GM12878 (cell line): Measurements from ENCODE around the gene TMEM209. TPM values are rescaled to one million over a fixed set of nuclear protein-coding genes. Genes with fewer than 3 reads are reported as not detected.

Experiments used
- ATAC-seq: fragments of 200-7000 bp; cut with Tn5 transposase; 3 replicates; pipeline ENCODE4 v1.9.1; 2020; ENCODE audit warnings: mild to moderate bottlenecking, moderate library complexity
- BruUV-seq: library from RNA; stranded (reverse); fragments of 400-500 nt; replicated peaks from 2 replicates; lab custom pipeline; 2021; lab: Mats Ljungman, UMichigan
- CTCF ChIA-PET: fragments of 300-600 bp; sonication (Branson Sonifier 250); formaldehyde crosslinking; extraction: SDS; loops from one replicate; lab custom pipeline; 2021; ENCODE audit warnings: inconsistent platforms; lab: Yijun Ruan, JAX
- POLR2A ChIA-PET: fragments of 350-600 bp; formaldehyde crosslinking; extraction: SDS; loops from one replicate; lab custom pipeline; 2021; ENCODE audit warnings: inconsistent platforms; lab: Charles Lee
- RAD21 ChIA-PET: fragments of 300-600 bp; sonication (Branson Sonifier 250); formaldehyde crosslinking; loops from one replicate; lab custom pipeline; 2023; ENCODE audit warnings: antibody characterized with exemption; ENCODE audit not compliant: unreplicated experiment; lab: Charles Lee
- SMC1A ChIA-PET: fragments of 300-600 bp; sonication (Branson Sonifier 250); formaldehyde crosslinking; loops from one replicate; lab custom pipeline; 2023; ENCODE audit not compliant: unreplicated experiment, uncharacterized antibody; lab: Charles Lee
- DNase-seq: peaks from one replicate; pipeline ENCODE4 v3.0.0-alpha.2; 2011; ENCODE audit warnings: low read depth, low spot score
- FAIRE-seq: peaks from 3 replicates; lab custom pipeline; 2011; peaks lifted over from hg19 to GRCh38; lab: Jason Lieb, UNC
- H2AFZ ChIP-seq: 2 replicates; pipeline ENCODE4 v1.6.0; 2011; ENCODE audit warnings: low read depth, low read length, control low read depth; ENCODE audit not compliant: control insufficient read depth
- H3K27ac ChIP-seq: 2 replicates; pipeline ENCODE4 v1.5.1; 2011; ENCODE audit warnings: control low read depth; ENCODE audit not compliant: control insufficient read depth, insufficient read depth
- H3K27me3 ChIP-seq, 2 experiments: replicated peaks in 1 of 2; 2 replicates each; pipeline versions ENCODE4 v1.6.0 to v1.6.1; 2011; ENCODE audit warnings: low read length in 1 of 2; ENCODE audit not compliant: control insufficient read depth in 2 of 2, insufficient read depth in 2 of 2
- H3K36me3 ChIP-seq, 2 experiments: 2 replicates each; pipeline ENCODE4 v1.5.1; 2011; ENCODE audit warnings: low read length in 1 of 2; ENCODE audit not compliant: control insufficient read depth in 2 of 2, insufficient read depth in 2 of 2
- H3K4me1 ChIP-seq: 2 replicates; pipeline ENCODE4 v1.6.1; 2011; ENCODE audit warnings: mild to moderate bottlenecking, low read length, moderate library complexity, mixed read lengths; ENCODE audit not compliant: control insufficient read depth, insufficient read depth
- H3K4me2 ChIP-seq: 2 replicates; pipeline ENCODE4 v1.6.0; 2011; ENCODE audit warnings: control low read depth; ENCODE audit not compliant: control insufficient read depth, insufficient read depth
- H3K4me3 ChIP-seq: fragments of 200-600 bp; sonication (generic); 2 replicates; pipeline ENCODE4 v1.5.1; 2016
- H3K79me2 ChIP-seq: 2 replicates; pipeline ENCODE4 v1.6.0; 2011; ENCODE audit warnings: low read length; ENCODE audit not compliant: control insufficient read depth, insufficient read depth
- H3K9ac ChIP-seq: 2 replicates; pipeline ENCODE4 v1.8.0; 2011; ENCODE audit warnings: low read length, control low read depth, mixed read lengths; ENCODE audit not compliant: control insufficient read depth, insufficient read depth
- H3K9me3 ChIP-seq: replicated peaks from 3 replicates; pipeline ENCODE4 v1.5.1; 2011; ENCODE audit warnings: mild to moderate bottlenecking, low read length; ENCODE audit not compliant: control insufficient read depth, insufficient read depth
- H4K20me1 ChIP-seq: 2 replicates; pipeline ENCODE4 v1.6.0; 2011; ENCODE audit not compliant: control insufficient read depth, insufficient read depth
- ATF7 ChIP-seq: fragments of 450-650 bp; IDR thresholded peaks from 2 replicates; pipeline ENCODE4 v1.6.1; 2016; ENCODE audit warnings: low read depth, mild to moderate bottlenecking
- ESRRA ChIP-seq: IDR thresholded peaks from 2 replicates; pipeline ENCODE4 v1.6.1; 2012; ENCODE audit warnings: mild to moderate bottlenecking, low read length, improper control_type of control experiment
- NR2C2 ChIP-seq: IDR thresholded peaks from 2 replicates; pipeline ENCODE4 v1.6.1; 2011; ENCODE audit warnings: borderline replicate concordance, low read depth; ENCODE audit not compliant: control insufficient read depth, insufficient read length
- RUNX3 ChIP-seq: IDR thresholded peaks from 2 replicates; pipeline ENCODE4 v1.6.1; 2012; ENCODE audit warnings: low read length, inconsistent platforms
- SMAD5 ChIP-seq: IDR thresholded peaks from 2 replicates; pipeline ENCODE4 v1.6.1; 2016; ENCODE audit warnings: antibody characterized with exemption, low read depth
- SP1 ChIP-seq: IDR thresholded peaks from one replicate; pipeline ENCODE4 v1.6.1; 2011; ENCODE audit warnings: low read depth, low read length
- TARDBP ChIP-seq: IDR thresholded peaks from 2 replicates; pipeline ENCODE4 v1.6.1; 2016; ENCODE audit warnings: borderline replicate concordance
- ZNF217 ChIP-seq: fragments of 450-650 bp; IDR thresholded peaks from 2 replicates; pipeline ENCODE4 v1.6.1; 2017; ENCODE audit warnings: antibody characterized with exemption, mild to moderate bottlenecking
- WGBS: methylation state at CpG from one replicate; pipeline ENCODE4 v1.1.6; 2016; ENCODE audit warnings: low lambda C conversion rate; ENCODE audit not compliant: insufficient replicate concordance, insufficient coverage; ENCODE audit errors: missing lambda C conversion rate; 5-methylcytosine and 5-hydroxymethylcytosine counted together
- in situ Hi-C: fragments of 300-500 bp; cut with MboI; formaldehyde crosslinking; loops from 9 replicates; pipeline ENCODE4 v1.14.3; 2018; ENCODE audit warnings: mixed read lengths
- intact Hi-C: fragments of 100-400 bp; cut with micrococcal nuclease; formaldehyde crosslinking; loops from one replicate; pipeline ENCODE4 v1.14.2; 2022; ENCODE audit not compliant: unreplicated experiment
- polyA plus RNA-seq, 11 experiments: library from polyadenylated mRNA; depleted of rRNA in 4 of 11; unstranded in 6 of 11; stranded (reverse) in 5 of 11; fragments of >200 nt; fragmentation: Nextera tagmentation in 4 of 11; fragmentation: Illumina TruSeq in 1 of 11; extraction: Ambion mirVana in 4 of 11; extraction: Trizol in 1 of 11; gene quantifications; 1 replicate in 1 of 11; 2 replicates in 10 of 11; pipeline versions ENCODE4 v1.2.1 to v1.2.3, GENCODE V29; 2011 to 2016; ENCODE audit warnings: inconsistent platforms in 2 of 11, missing spikeins in 2 of 11, low read depth in 1 of 11
- total RNA-seq, 4 experiments: library from RNA; depleted of rRNA in 3 of 4; stranded (reverse); fragments of >200 nt in 3 of 4; fragmentation: Illumina TruSeq in 1 of 4; extraction: Trizol in 1 of 4; gene quantifications; 2 replicates each; pipeline versions ENCODE4 v1.2.1 to v1.2.3, GENCODE V29; 2013 to 2021
- TF ChIP-seq, protein P1 (sequence below): IDR thresholded peaks from 2 replicates; pipeline ENCODE4 v1.6.1; 2011; ENCODE audit warnings: borderline replicate concordance, low read depth, mild to moderate bottlenecking, moderate library complexity, low read length; ENCODE audit not compliant: insufficient read depth, poor library complexity, severe bottlenecking

The TMEM209 gene
- total and polyA plus RNA-seq, 10 of the 15 experiments (the other 5 are each of a cell fraction or from before 2014, with no cell fraction given), result 22.1 to 41.2 (median 35.1) TPM

DNA sequence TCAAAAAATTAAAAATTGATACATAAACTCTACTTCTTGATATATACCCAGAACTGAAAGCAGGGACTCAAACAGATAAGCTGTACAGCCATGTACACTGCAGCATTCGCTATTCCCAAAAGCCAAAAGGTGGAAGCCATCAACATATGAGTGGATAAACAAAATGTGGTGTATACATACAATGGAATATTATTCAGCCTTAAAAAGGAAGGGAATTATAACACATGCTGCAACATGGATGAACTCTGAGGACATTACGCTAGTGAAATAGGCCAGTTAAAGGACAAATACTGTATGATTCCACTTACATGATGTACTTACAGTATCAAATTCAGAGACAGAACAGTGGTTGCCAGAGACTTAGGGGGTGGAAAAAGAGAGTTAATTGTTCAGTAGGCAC lies 8.1 kb downstream of the TMEM209 start:
- no TSS peak for BruUV-seq
- Histone ChIP-seq H2AFZ (no peak overlapping the region), H3K79me2 (no peaks in the 10 kb centered on the region; the same call in 1 of the 2 replicates), H3K4me2 (no peak overlapping the region), H4K20me1 (no peaks in the 10 kb centered on the region), H3K27ac (no peak overlapping the region), H3K27me3 (no peaks in the 10 kb centered on the region), H3K36me3 (peaks cover 1 to 37% of the 10 kb centered on the region in 2 experiments; a peak in 3 of 4 replicates), H3K4me1 (no peaks in the 10 kb centered on the region), H3K9me3 (no peaks in the 10 kb centered on the region; the same call in 2 of the 3 replicates), H3K9ac (no peak overlapping the region), H3K4me3 (no peak overlapping the region)
- in situ Hi-C loops, result no loop called here
- intact Hi-C loops, result loop anchor here (5.0 kb wide), 1 partner anchor 125 kb away; the partner anchor contains the start of gene KLHDC10
- CTCF ChIA-PET, result interaction anchor here (1.1 kb wide), 1 partner anchor 9 kb away, joined by 3 read pairs; no protein-coding TSS in a partner anchor
- ATAC-seq (no peak), FAIRE-seq (peak; percentile 31), DNase-seq (no peak)
- RAD21 ChIA-PET, result no interaction called here
- TF ChIP-seq SMAD5 (no peak), ESRRA (no peak), RUNX3 (no peak), TARDBP (no peak), ZNF217 (no peak), ATF7 (no peak), SP1 (no peak), NR2C2 (no peak)
- TF ChIP-seq, protein P1, sequence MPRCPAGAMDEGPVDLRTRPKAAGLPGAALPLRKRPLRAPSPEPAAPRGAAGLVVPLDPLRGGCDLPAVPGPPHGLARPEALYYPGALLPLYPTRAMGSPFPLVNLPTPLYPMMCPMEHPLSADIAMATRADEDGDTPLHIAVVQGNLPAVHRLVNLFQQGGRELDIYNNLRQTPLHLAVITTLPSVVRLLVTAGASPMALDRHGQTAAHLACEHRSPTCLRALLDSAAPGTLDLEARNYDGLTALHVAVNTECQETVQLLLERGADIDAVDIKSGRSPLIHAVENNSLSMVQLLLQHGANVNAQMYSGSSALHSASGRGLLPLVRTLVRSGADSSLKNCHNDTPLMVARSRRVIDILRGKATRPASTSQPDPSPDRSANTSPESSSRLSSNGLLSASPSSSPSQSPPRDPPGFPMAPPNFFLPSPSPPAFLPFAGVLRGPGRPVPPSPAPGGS, result no peak
- SMC1A ChIA-PET, result interaction anchor here (0.9 to 2.4 kb wide), 4 partner anchors 12 to 59 kb away, joined by 3 to 7 read pairs (median 4); no protein-coding TSS in a partner anchor
- POLR2A ChIA-PET, result interaction anchor here (0.6 kb wide), 1 partner anchor 557 kb away, joined by 3 read pairs; no protein-coding TSS in a partner anchor
- WGBS, result 66% methylated on average over 2 of the region's 2 CpGs
